HEK293 (cell line): Measurements from ENCODE around the gene RGS8.

Experiments
- CTCF ChIA-PET: fragments of 350-600 bp; formaldehyde crosslinking; extraction: SDS; loops from one replicate; lab custom pipeline; 2021; ENCODE audit warnings: antibody characterized with exemption; lab: Yijun Ruan, JAX
- POLR2A ChIA-PET: fragments of 300-600 bp; formaldehyde crosslinking; extraction: SDS; loops from one replicate; lab custom pipeline; 2020; ENCODE audit warnings: antibody characterized with exemption, inconsistent platforms; lab: Yijun Ruan, JAX
- H3K27ac ChIP-seq: fragments of 200-500 bp; sonication (Bioruptor generic); 2 replicates; pipeline ENCODE4 v1.5.1; 2014; ENCODE audit warnings: low read depth, low read length, control low read depth, inconsistent platforms; ENCODE audit errors: extremely low read depth
- H3K36me3 ChIP-seq, 2 experiments: fragments of 200-500 bp in 1 of 2; sonication (Bioruptor generic) in 1 of 2; 1 replicate in 1 of 2; 2 replicates in 1 of 2; pipeline ENCODE4 v1.5.1; 2014 to 2017; ENCODE audit warnings: inconsistent platforms in 2 of 2, low read length in 2 of 2; ENCODE audit not compliant: control insufficient read depth in 2 of 2, insufficient read depth in 1 of 2
- H3K4me1 ChIP-seq: fragments of 200-500 bp; sonication (Bioruptor generic); 2 replicates; pipeline ENCODE4 v1.5.1; 2014; ENCODE audit warnings: mild to moderate bottlenecking, low read length, inconsistent platforms; ENCODE audit not compliant: control insufficient read depth, insufficient read depth
- H3K4me3 ChIP-seq: 2 replicates; pipeline ENCODE4 v1.5.1; 2011; ENCODE audit warnings: low read depth, mild to moderate bottlenecking, control low read depth, low read length, moderate library complexity
- H3K9me3 ChIP-seq: fragments of 200-500 bp; sonication (Bioruptor generic); 2 replicates; pipeline ENCODE4 v1.5.1; 2014; ENCODE audit warnings: low read depth, low read length, inconsistent platforms; ENCODE audit not compliant: control insufficient read depth, insufficient read depth
- EGR2 ChIP-seq: fragments of 450-650 bp; formaldehyde crosslinking; IDR thresholded peaks from 2 replicates; pipeline ENCODE4 v1.5.1; 2016; ENCODE audit warnings: low read depth, missing biosample characterization, missing genetic modification characterization
- FEZF1 ChIP-seq: fragments of 450-650 bp; formaldehyde crosslinking; IDR thresholded peaks from 2 replicates; pipeline ENCODE4 v1.5.1; 2016; ENCODE audit warnings: missing biosample characterization, missing genetic modification characterization
- GLI4 ChIP-seq: fragments of 450-650 bp; formaldehyde crosslinking; IDR thresholded peaks from 2 replicates; pipeline ENCODE4 v1.5.1; 2016; ENCODE audit warnings: missing biosample characterization, missing genetic modification characterization
- SP7 ChIP-seq: fragments of 450-650 bp; formaldehyde crosslinking; IDR thresholded peaks from 2 replicates; pipeline ENCODE4 v1.5.1; 2016; ENCODE audit warnings: missing biosample characterization, missing genetic modification characterization
- TCF7L2 ChIP-seq: IDR thresholded peaks from 2 replicates; pipeline ENCODE4 v1.6.1; 2011; ENCODE audit warnings: low read depth, mild to moderate bottlenecking, inconsistent platforms, low read length, moderate library complexity, borderline replicate concordance
- TRIM28 ChIP-seq: IDR thresholded peaks from 2 replicates; pipeline ENCODE4 v1.6.1; 2011; ENCODE audit warnings: low read length, control low read depth, borderline replicate concordance
- ZBTB1 ChIP-seq: fragments of 450-650 bp; formaldehyde crosslinking; IDR thresholded peaks from 2 replicates; pipeline ENCODE4 v1.5.1; 2016; ENCODE audit warnings: missing biosample characterization, missing genetic modification characterization
- ZNF10 ChIP-seq: fragments of 450-650 bp; formaldehyde crosslinking; IDR thresholded peaks from 2 replicates; pipeline ENCODE4 v1.5.1; 2017; ENCODE audit warnings: missing biosample characterization, missing genetic modification characterization
- ZNF132 ChIP-seq: fragments of 450-650 bp; formaldehyde crosslinking; IDR thresholded peaks from 2 replicates; pipeline ENCODE4 v1.5.1; 2017; ENCODE audit warnings: missing biosample characterization, missing genetic modification characterization, borderline replicate concordance
- ZNF2 ChIP-seq: fragments of 450-650 bp; formaldehyde crosslinking; IDR thresholded peaks from 2 replicates; pipeline ENCODE4 v1.5.1; 2016; ENCODE audit warnings: missing biosample characterization, missing genetic modification characterization
- ZNF266 ChIP-seq: fragments of 450-650 bp; formaldehyde crosslinking; IDR thresholded peaks from 2 replicates; pipeline ENCODE4 v1.5.1; 2016; ENCODE audit warnings: missing biosample characterization, missing genetic modification characterization, low read depth
- ZNF274 ChIP-seq, 2 experiments: fragments of 200-500 bp in 1 of 2; fragments of 450-650 bp in 1 of 2; sonication (Bioruptor generic) in 1 of 2; formaldehyde crosslinking in 1 of 2; IDR thresholded peaks; 2 replicates each; pipeline versions ENCODE4 v1.5.1 to v1.6.1; 2014 to 2016; ENCODE audit warnings: borderline replicate concordance in 1 of 2, inconsistent platforms in 1 of 2, low read length in 1 of 2, missing biosample characterization in 1 of 2, missing genetic modification characterization in 1 of 2
- ZNF335 ChIP-seq: fragments of 450-650 bp; formaldehyde crosslinking; conservative IDR thresholded peaks from 2 replicates; pipeline ENCODE4 v1.5.1; 2016; ENCODE audit warnings: missing biosample characterization, missing genetic modification characterization
- ZNF341 ChIP-seq: fragments of 450-650 bp; formaldehyde crosslinking; IDR thresholded peaks from 2 replicates; pipeline ENCODE4; 2016; ENCODE audit warnings: low read depth, missing biosample characterization, missing genetic modification characterization
- ZNF37A ChIP-seq: fragments of 450-650 bp; IDR thresholded peaks from 2 replicates; pipeline ENCODE4 v1.5.1; 2018; ENCODE audit warnings: missing biosample characterization, missing genetic modification characterization
- ZNF433 ChIP-seq: fragments of 450-650 bp; formaldehyde crosslinking; IDR thresholded peaks from 2 replicates; pipeline ENCODE4 v1.5.1; 2016; ENCODE audit warnings: missing biosample characterization, missing genetic modification characterization, low read depth
- ZNF837 ChIP-seq: fragments of 450-650 bp; formaldehyde crosslinking; IDR thresholded peaks from 2 replicates; pipeline ENCODE4 v1.5.1; 2016; ENCODE audit warnings: missing biosample characterization, missing genetic modification characterization
- TF ChIP-seq, protein P1 (sequence below): IDR thresholded peaks from 2 replicates; pipeline ENCODE4 v1.6.1; 2011; ENCODE audit warnings: mild to moderate bottlenecking, low read depth, low read length, borderline replicate concordance
- TF ChIP-seq, protein P2 (sequence below): fragments of 450-650 bp; formaldehyde crosslinking; IDR thresholded peaks from 2 replicates; pipeline ENCODE4 v1.5.1; 2016; ENCODE audit warnings: missing biosample characterization, missing genetic modification characterization
- TF ChIP-seq, protein P3 (sequence below): fragments of 450-650 bp; formaldehyde crosslinking; IDR thresholded peaks from 2 replicates; pipeline ENCODE4 v1.5.1; 2017; ENCODE audit warnings: missing biosample characterization, missing genetic modification characterization
- TF ChIP-seq, protein P4 (sequence below): fragments of 450-650 bp; IDR thresholded peaks from 2 replicates; pipeline ENCODE4 v1.5.1; 2018; ENCODE audit warnings: missing biosample characterization, missing genetic modification characterization
- TF ChIP-seq, protein P5 (sequence below): fragments of 450-650 bp; formaldehyde crosslinking; IDR thresholded peaks from 2 replicates; pipeline ENCODE4 v1.5.1; 2016; ENCODE audit warnings: missing biosample characterization, missing genetic modification characterization

The RGS8 gene

DNA sequence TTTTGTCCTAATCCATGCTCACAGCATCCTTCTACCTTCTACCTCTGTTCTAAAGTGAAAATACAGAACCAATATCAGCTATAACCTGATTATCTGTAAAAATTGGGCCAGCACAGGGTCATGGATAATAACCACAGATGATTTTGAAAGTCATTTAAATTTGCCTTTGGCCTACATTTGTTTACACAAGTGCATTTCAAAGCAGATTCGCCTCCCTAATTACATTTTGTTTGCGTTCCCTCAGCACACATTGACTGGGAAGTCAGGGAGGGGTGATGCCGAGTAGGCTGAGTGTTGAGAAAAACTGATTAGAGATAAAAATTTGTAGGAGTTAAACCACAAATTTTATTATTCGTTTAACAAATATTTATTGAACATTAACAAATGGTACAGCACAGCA, 19.2 kb upstream of the RGS8 start:
- ChIA-PET CTCF (interaction anchor here (0.5 to 0.7 kb wide), 2 partner anchors 107 to 1195 kb away, joined by 3 read pairs; no protein-coding TSS in a partner anchor), POLR2A (no interaction called here)
- Histone ChIP-seq H3K4me3 (no peak overlapping the region), H3K36me3 (no peaks in the 10 kb centered on the region), H3K27ac (no peak overlapping the region; the same call in 1 of the 2 replicates), H3K9me3 (no peaks in the 10 kb centered on the region)
- TF ChIP-seq, protein P1, sequence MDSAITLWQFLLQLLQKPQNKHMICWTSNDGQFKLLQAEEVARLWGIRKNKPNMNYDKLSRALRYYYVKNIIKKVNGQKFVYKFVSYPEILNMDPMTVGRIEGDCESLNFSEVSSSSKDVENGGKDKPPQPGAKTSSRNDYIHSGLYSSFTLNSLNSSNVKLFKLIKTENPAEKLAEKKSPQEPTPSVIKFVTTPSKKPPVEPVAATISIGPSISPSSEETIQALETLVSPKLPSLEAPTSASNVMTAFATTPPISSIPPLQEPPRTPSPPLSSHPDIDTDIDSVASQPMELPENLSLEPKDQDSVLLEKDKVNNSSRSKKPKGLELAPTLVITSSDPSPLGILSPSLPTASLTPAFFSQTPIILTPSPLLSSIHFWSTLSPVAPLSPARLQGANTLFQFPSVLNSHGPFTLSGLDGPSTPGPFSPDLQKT: no peak
- TF ChIP-seq, protein P2, sequence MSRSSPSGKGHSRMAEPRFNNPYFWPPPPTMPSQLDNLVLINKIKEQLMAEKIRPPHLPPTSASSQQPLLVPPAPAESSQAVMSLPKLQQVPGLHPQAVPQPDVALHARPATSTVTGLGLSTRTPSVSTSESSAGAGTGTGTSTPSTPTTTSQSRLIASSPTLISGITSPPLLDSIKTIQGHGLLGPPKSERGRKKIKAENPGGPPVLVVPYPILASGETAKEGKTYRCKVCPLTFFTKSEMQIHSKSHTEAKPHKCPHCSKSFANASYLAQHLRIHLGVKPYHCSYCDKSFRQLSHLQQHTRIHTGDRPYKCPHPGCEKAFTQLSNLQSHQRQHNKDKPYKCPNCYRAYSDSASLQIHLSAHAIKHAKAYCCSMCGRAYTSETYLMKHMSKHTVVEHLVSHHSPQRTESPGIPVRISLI: no peak
- no peak for TF ChIP-seq ZNF274 (IDR thresholded peaks at IDR 0.05; ENCODE audit: low read length)
- TF ChIP-seq ZNF274 (tag by site-specific recombination; IDR thresholded peaks at IDR 0.05; ENCODE audit: borderline replicate concordance): no peak
- TF ChIP-seq, protein P3, sequence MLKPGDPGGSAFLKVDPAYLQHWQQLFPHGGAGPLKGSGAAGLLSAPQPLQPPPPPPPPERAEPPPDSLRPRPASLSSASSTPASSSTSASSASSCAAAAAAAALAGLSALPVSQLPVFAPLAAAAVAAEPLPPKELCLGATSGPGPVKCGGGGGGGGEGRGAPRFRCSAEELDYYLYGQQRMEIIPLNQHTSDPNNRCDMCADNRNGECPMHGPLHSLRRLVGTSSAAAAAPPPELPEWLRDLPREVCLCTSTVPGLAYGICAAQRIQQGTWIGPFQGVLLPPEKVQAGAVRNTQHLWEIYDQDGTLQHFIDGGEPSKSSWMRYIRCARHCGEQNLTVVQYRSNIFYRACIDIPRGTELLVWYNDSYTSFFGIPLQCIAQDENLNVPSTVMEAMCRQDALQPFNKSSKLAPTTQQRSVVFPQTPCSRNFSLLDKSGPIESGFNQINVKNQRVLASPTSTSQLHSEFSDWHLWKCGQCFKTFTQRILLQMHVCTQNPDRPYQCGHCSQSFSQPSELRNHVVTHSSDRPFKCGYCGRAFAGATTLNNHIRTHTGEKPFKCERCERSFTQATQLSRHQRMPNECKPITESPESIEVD (tag by site-specific recombination): 0 out of 2 replicates have a peak, but pooled peaks have one; percentile 43
- TF ChIP-seq TCF7L2: 0 out of 2 replicates have a peak, but pooled peaks have one; percentile 49
- TF ChIP-seq, all 188 proteins: peak for 2
- H3K4me1 ChIP-seq: peaks cover 15% of the 10 kb centered on the region

DNA sequence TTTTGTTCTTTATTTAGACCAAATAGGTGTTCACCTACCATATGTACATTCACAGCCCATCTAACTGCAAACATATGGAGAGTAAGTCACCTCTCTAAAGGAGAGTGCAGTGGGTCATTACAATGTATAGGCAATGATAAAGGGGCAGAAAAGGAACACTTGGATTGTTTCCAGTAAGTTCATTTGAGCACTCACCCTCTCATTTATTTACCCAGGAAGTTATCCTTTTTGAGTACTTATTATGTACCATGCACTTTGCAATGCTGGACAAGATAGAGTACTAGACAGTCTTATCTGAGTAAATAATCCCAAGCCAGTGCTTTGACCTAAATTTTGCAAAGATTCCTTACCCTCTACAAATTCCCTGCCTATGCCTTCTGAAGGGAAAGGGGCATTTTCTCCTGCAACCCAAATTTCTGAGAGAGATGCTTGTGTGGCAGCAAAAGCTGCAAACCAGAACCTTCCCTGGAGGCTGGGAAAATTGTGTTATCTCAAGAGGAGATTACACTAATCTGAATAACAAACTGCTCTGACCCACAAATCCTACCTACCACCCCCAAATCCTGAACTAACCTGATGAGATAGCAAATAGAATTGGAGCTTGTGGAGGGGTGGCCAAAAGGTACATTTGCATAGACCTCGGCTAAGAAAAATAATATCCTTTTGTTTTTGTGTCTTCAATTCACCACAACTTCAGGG, 18.6 kb upstream of the RGS8 start:
- TF ChIP-seq FEZF1 (tag by site-specific recombination): peak; percentile 78
- no peak for TF ChIP-seq ZNF837 (tag by site-specific recombination)
- TF ChIP-seq, all 188 proteins: peak for 1

DNA sequence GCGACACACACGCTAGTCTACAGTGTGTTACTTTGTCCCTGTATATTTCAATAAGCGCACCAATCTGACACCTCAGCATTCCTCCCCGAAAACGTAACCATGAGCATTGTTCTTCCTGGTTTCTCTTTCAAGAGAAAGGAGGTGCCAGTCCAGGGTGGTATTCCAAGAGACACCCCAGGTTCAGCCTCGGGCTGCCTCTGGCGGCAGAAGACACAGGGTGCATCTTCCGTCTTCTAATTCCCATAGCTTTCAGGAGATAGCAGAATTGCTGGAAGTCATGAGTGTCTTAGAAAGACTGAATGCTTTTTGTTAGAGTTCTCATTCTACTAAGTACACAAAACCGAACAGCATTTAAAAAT, 15.9 kb upstream of the RGS8 start:
- POLR2A ChIA-PET: no interaction called here
- peaks cover 15% of the 10 kb centered on the region for H3K4me1 ChIP-seq
- H3K9me3 ChIP-seq: no peaks in the 10 kb centered on the region
- CTCF ChIA-PET: interaction anchor here (1.1 to 1.2 kb wide), 2 partner anchors 82 to 105 kb away, joined by 3 to 5 read pairs; no protein-coding TSS in a partner anchor
- no peak overlapping the region for H3K27ac ChIP-seq
- no peaks in the 10 kb centered on the region for H3K36me3 ChIP-seq
- H3K4me3 ChIP-seq: no peak overlapping the region
- TF ChIP-seq ZNF37A (tag by site-specific recombination) (no peak), SP7 (no peak), ZNF335 (tag by site-specific recombination) (no peak), ZNF341 (tag by site-specific recombination) (no peak), ZBTB1 (tag by site-specific recombination) (no peak), ZNF132 (tag by site-specific recombination) (no peak), GLI4 (no peak), ZNF433 (tag by site-specific recombination) (no peak), FEZF1 (tag by site-specific recombination) (no peak), TRIM28 (no peak), ZNF10 (tag by site-specific recombination) (no peak), EGR2 (tag by site-specific recombination) (no peak), ZNF266 (tag by site-specific recombination) (no peak), ZNF2 (tag by site-specific recombination) (no peak)
- TF ChIP-seq, protein P4, sequence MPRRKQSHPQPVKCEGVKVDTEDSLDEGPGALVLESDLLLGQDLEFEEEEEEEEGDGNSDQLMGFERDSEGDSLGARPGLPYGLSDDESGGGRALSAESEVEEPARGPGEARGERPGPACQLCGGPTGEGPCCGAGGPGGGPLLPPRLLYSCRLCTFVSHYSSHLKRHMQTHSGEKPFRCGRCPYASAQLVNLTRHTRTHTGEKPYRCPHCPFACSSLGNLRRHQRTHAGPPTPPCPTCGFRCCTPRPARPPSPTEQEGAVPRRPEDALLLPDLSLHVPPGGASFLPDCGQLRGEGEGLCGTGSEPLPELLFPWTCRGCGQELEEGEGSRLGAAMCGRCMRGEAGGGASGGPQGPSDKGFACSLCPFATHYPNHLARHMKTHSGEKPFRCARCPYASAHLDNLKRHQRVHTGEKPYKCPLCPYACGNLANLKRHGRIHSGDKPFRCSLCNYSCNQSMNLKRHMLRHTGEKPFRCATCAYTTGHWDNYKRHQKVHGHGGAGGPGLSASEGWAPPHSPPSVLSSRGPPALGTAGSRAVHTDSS (tag by site-specific recombination): no peak
- TF ChIP-seq, protein P5, sequence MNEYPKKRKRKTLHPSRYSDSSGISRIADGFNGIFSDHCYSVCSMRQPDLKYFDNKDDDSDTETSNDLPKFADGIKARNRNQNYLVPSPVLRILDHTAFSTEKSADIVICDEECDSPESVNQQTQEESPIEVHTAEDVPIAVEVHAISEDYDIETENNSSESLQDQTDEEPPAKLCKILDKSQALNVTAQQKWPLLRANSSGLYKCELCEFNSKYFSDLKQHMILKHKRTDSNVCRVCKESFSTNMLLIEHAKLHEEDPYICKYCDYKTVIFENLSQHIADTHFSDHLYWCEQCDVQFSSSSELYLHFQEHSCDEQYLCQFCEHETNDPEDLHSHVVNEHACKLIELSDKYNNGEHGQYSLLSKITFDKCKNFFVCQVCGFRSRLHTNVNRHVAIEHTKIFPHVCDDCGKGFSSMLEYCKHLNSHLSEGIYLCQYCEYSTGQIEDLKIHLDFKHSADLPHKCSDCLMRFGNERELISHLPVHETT (tag by site-specific recombination): no peak
- TF ChIP-seq, protein P2: no peak

More for the DNA sequence above, 18.6 kb upstream of the RGS8 start:
- no peaks in the 10 kb centered on the region for H3K36me3 ChIP-seq
- H3K27ac ChIP-seq: no peak overlapping the region; the same call in 1 of the 2 replicates
- CTCF ChIA-PET: interaction anchor here (0.7 kb wide), 1 partner anchor 107 kb away, joined by 3 read pairs; no protein-coding TSS in a partner anchor
- no peak overlapping the region for H3K4me3 ChIP-seq
- POLR2A ChIA-PET: no interaction called here
- no peaks in the 10 kb centered on the region for H3K9me3 ChIP-seq
- H3K4me1 ChIP-seq: peaks cover 15% of the 10 kb centered on the region
